Endothelial cell of umbilical vein (primary cell): ENCODE data around the gene PGAM2. TPM values are rescaled to one million over a fixed set of nuclear protein-coding genes. Genes with fewer than 3 reads are reported as not detected.

Experiments used
- BruUV-seq: library from RNA; stranded (reverse); fragments of 400-500 nt; replicated peaks from 2 replicates; lab custom pipeline; 2021; lab: Mats Ljungman, UMichigan
- CTCF ChIA-PET: fragments of 300-600, 350-600 bp; sonication (Branson Sonifier 250); formaldehyde crosslinking; loops from one replicate; lab custom pipeline; 2021; ENCODE audit warnings: antibody characterized with exemption, inconsistent platforms; lab: Charles Lee
- POLR2A ChIA-PET: fragments of 300-600, 350-600 bp; sonication (Branson Sonifier 250); formaldehyde crosslinking; loops from one replicate; lab custom pipeline; 2021; ENCODE audit warnings: antibody characterized with exemption, inconsistent platforms; lab: Charles Lee
- DNase-seq: peaks from one replicate; pipeline ENCODE4 v3.0.0-alpha.2; 2011; ENCODE audit warnings: low read depth, low spot score
- FAIRE-seq: peaks from 2 replicates; lab custom pipeline; 2011; peaks lifted over from hg19 to GRCh38; lab: Jason Lieb, UNC
- H2AFZ ChIP-seq: 2 replicates; pipeline ENCODE4 v1.6.0; 2012; ENCODE audit warnings: low read depth, low read length, control low read depth, inconsistent platforms
- H3K27ac ChIP-seq: 2 replicates; pipeline ENCODE4 v1.5.1; 2011; ENCODE audit warnings: low read depth, mild to moderate bottlenecking, control low read depth, low read length, moderate library complexity; ENCODE audit not compliant: insufficient read depth
- H3K27me3 ChIP-seq, 2 experiments: 2 replicates each; pipeline versions ENCODE4 v1.6.0 to v1.6.1; 2011; ENCODE audit warnings: low read length in 2 of 2, mixed read lengths in 1 of 2; ENCODE audit not compliant: control insufficient read depth in 2 of 2, insufficient read depth in 2 of 2
- H3K36me3 ChIP-seq, 2 experiments: 2 replicates in 1 of 2; 3 replicates in 1 of 2; pipeline ENCODE4 v1.5.1; 2011; ENCODE audit warnings: low read length in 2 of 2, mild to moderate bottlenecking in 1 of 2, moderate library complexity in 1 of 2; ENCODE audit not compliant: control insufficient read depth in 2 of 2, insufficient read depth in 2 of 2; ENCODE audit errors: extremely low read depth in 1 of 2
- H3K4me1 ChIP-seq: 3 replicates; pipeline ENCODE4 v1.5.1; 2011; ENCODE audit warnings: mild to moderate bottlenecking, low read length; ENCODE audit not compliant: control insufficient read depth, insufficient read depth; ENCODE audit errors: extremely low read depth
- H3K4me2 ChIP-seq: 2 replicates; pipeline ENCODE4 v1.6.1; 2011; ENCODE audit warnings: low read length, control low read depth, mixed read lengths; ENCODE audit not compliant: insufficient read depth
- H3K4me3 ChIP-seq, 3 experiments: fragments of 200-600 bp in 1 of 3; sonication (generic), shearing (Covaris generic) in 1 of 3; replicated peaks in 1 of 3; 2 replicates each; pipeline ENCODE4 v1.5.1; 2011 to 2016; ENCODE audit warnings: control low read depth in 3 of 3, low read length in 3 of 3, mild to moderate bottlenecking in 2 of 3, inconsistent platforms in 1 of 3, low read depth in 1 of 3, moderate library complexity in 1 of 3; ENCODE audit not compliant: insufficient read depth in 1 of 3
- H3K79me2 ChIP-seq: 2 replicates; pipeline ENCODE4 v1.6.0; 2012; ENCODE audit warnings: low read length, inconsistent platforms; ENCODE audit not compliant: control insufficient read depth, insufficient read depth
- H3K9ac ChIP-seq: replicated peaks from 2 replicates; pipeline ENCODE3; 2011; ENCODE audit warnings: low read length, control low read depth; ENCODE audit not compliant: insufficient read depth; ENCODE audit errors: extremely low read depth
- H3K9me1 ChIP-seq: replicated peaks from 3 replicates; pipeline ENCODE4 v1.6.0; 2011; ENCODE audit warnings: mild to moderate bottlenecking, low read length; ENCODE audit not compliant: control insufficient read depth, insufficient read depth; ENCODE audit errors: extremely low read depth
- H3K9me3 ChIP-seq: replicated peaks from 2 replicates; pipeline ENCODE4 v1.5.1; 2012; ENCODE audit warnings: low read length, inconsistent platforms; ENCODE audit not compliant: control insufficient read depth, insufficient read depth
- H4K20me1 ChIP-seq: replicated peaks from 2 replicates; pipeline ENCODE3; 2011; ENCODE audit warnings: mild to moderate bottlenecking, low read length; ENCODE audit not compliant: control insufficient read depth, insufficient read depth; ENCODE audit errors: extremely low read depth
- EZH2 ChIP-seq: IDR thresholded peaks from 2 replicates; pipeline ENCODE4 v1.6.1; 2012; ENCODE audit warnings: borderline replicate concordance, low read depth, mild to moderate bottlenecking, moderate library complexity, low read length, inconsistent platforms; ENCODE audit not compliant: severe bottlenecking
- FOS ChIP-seq: IDR thresholded peaks from 2 replicates; pipeline ENCODE4 v1.6.1; 2011; ENCODE audit warnings: mild to moderate bottlenecking, low read length, moderate library complexity, borderline replicate concordance; ENCODE audit not compliant: insufficient read depth
- GATA2 ChIP-seq: IDR thresholded peaks from 2 replicates; pipeline ENCODE4 v1.7.0; 2011; ENCODE audit warnings: low read depth, mild to moderate bottlenecking, moderate library complexity, mixed read lengths, low read length; ENCODE audit not compliant: insufficient read length, insufficient read depth
- JUN ChIP-seq: IDR thresholded peaks from 2 replicates; pipeline ENCODE4 v1.6.1; 2011; ENCODE audit warnings: borderline replicate concordance, low read depth; ENCODE audit not compliant: insufficient read length, insufficient read depth
- MYC ChIP-seq: IDR thresholded peaks from one replicate; pipeline ENCODE4 v1.6.1; 2011; ENCODE audit warnings: mild to moderate bottlenecking, low read depth, low read length
- POLR2A ChIP-seq: IDR thresholded peaks from 2 replicates; pipeline ENCODE4 v1.6.1; 2012; ENCODE audit warnings: low read depth, mild to moderate bottlenecking, control low read depth, low read length
- POLR2AphosphoS5 ChIP-seq: IDR thresholded peaks from 2 replicates; pipeline ENCODE4 v1.6.1; 2012; ENCODE audit warnings: low read depth, mild to moderate bottlenecking, control low read depth, low read length, moderate library complexity; ENCODE audit not compliant: insufficient read depth
- dilution Hi-C: fragments of 300-500 bp; cut with MboI; formaldehyde crosslinking; loops from one replicate; pipeline ENCODE4 v1.15.0; 2019; ENCODE audit warnings: low sequenced_read_pairs; ENCODE audit not compliant: extremely low pct_ligation_motif_present
- intact Hi-C: fragments of 100-400 bp; cut with micrococcal nuclease; formaldehyde crosslinking; loops from one replicate; pipeline ENCODE4 v1.10.0; 2022
- polyA plus RNA-seq, 4 experiments: library from polyadenylated mRNA; depleted of rRNA in 3 of 4; stranded (reverse) in 3 of 4; unstranded in 1 of 4; fragments of >200 nt; gene quantifications; 2 replicates each; pipeline versions ENCODE4 v1.2.1 to v1.2.3, GENCODE V29; 2011 to 2012; ENCODE audit warnings: missing spikeins in 1 of 4
- total RNA-seq: library from RNA; stranded (reverse); gene quantifications from 2 replicates; pipeline ENCODE4 v1.2.3, GENCODE V29; 2021
- TF ChIP-seq, protein P1 (sequence below): IDR thresholded peaks from 2 replicates; pipeline ENCODE4 v1.6.1; 2011; ENCODE audit not compliant: insufficient read depth, insufficient read length
- TF ChIP-seq, protein P2 (sequence below), 2 donors: IDR thresholded peaks; 1 replicate in 1 of 2; 2 replicates in 1 of 2; pipeline ENCODE4 v1.5.1; 2011; ENCODE audit warnings: low read length in 2 of 2, mild to moderate bottlenecking in 2 of 2, moderate library complexity in 2 of 2, control low read depth in 1 of 2, inconsistent platforms in 1 of 2, low read depth in 1 of 2; ENCODE audit not compliant: insufficient read depth in 1 of 2; ENCODE audit errors: extremely low read depth in 1 of 2

Gene PGAM2
- total and polyA plus RNA-seq, 2 donors (not counting 3 experiments of a cell fraction or from before 2014, with no cell fraction given) = 0.19 TPM; not detected in 1

DNA sequence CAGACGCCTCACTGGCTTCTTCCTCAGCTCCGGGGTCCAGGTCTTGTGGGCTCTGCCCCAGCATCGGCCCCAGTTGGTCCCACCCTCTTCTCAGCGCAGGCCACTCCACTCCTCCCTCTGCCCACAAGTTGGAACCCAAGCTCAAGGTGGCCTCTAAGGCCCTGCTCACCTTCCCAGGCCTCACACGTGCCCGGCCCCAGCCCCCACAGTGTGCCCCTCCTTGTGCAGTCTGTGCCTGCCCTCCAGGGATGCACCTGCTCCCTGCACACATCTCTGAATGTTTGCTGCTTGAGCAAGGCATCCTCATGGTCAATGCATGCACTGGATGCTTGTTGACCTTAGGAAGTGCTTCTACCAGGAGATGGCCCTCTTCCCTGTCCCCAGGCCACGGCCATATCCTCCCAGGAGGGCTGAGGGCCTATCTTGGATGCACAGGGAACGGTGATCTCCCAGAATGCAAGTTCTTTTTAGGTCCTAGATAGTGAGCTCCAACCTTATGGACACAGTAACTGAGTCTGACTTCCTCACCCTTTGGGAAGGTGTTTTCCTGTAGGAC, 31.0 kb upstream of the PGAM2 start:
- CTCF ChIA-PET = interaction anchor here (1.0 to 1.3 kb wide), 2 partner anchors 13 to 18 kb away, joined by 3 to 4 read pairs; no protein-coding TSS in a partner anchor
- FAIRE-seq = no peak
- intact Hi-C loops = no loop called here

More for the DNA sequence above, 31.0 kb upstream of the PGAM2 start:
- Histone ChIP-seq H3K4me1 (no peaks in the 10 kb centered on the region), H3K36me3 (no peaks in the 10 kb centered on the region), H3K4me2 (no peak overlapping the region), H3K27me3 (no peaks in the 10 kb centered on the region), H2AFZ (no peak overlapping the region), H3K9me1 (no peaks in the 10 kb centered on the region), H3K9ac (no peak overlapping the region), H3K4me3 (no peak overlapping the region), H4K20me1 (no peaks in the 10 kb centered on the region), H3K79me2 (no peaks in the 10 kb centered on the region), H3K27ac (no peak overlapping the region), H3K9me3 (no peaks in the 10 kb centered on the region)
- POLR2A ChIA-PET = no interaction called here
- BruUV-seq = no TSS peak
- dilution Hi-C loops = no loop called here
- TF ChIP-seq JUN (no peak), GATA2 (no peak), POLR2AphosphoS5 (no peak), POLR2A (no peak), FOS (no peak), MYC (no peak), EZH2 (no peak)
- TF ChIP-seq, protein P1, sequence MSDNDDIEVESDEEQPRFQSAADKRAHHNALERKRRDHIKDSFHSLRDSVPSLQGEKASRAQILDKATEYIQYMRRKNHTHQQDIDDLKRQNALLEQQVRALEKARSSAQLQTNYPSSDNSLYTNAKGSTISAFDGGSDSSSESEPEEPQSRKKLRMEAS = no peak
- TF ChIP-seq, protein P2, sequence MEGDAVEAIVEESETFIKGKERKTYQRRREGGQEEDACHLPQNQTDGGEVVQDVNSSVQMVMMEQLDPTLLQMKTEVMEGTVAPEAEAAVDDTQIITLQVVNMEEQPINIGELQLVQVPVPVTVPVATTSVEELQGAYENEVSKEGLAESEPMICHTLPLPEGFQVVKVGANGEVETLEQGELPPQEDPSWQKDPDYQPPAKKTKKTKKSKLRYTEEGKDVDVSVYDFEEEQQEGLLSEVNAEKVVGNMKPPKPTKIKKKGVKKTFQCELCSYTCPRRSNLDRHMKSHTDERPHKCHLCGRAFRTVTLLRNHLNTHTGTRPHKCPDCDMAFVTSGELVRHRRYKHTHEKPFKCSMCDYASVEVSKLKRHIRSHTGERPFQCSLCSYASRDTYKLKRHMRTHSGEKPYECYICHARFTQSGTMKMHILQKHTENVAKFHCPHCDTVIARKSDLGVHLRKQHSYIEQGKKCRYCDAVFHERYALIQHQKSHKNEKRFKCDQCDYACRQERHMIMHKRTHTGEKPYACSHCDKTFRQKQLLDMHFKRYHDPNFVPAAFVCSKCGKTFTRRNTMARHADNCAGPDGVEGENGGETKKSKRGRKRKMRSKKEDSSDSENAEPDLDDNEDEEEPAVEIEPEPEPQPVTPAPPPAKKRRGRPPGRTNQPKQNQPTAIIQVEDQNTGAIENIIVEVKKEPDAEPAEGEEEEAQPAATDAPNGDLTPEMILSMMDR (IDR thresholded peaks at IDR 0.05; ENCODE audit: extremely low read depth in 1 of 2, insufficient read depth in 1 of 2, low read depth in 1 of 2, low read length in 2 of 2) = no peak
- no peak for DNase-seq
